HepG2 (cell line): Measurements from ENCODE around the gene FLYWCH1. TPM values are rescaled to one million over a fixed set of nuclear protein-coding genes. Genes with fewer than 3 reads are reported as not detected.

Source experiments
- ATM ChIP-seq: fragments of 450-650 bp; IDR thresholded peaks from 2 replicates; pipeline ENCODE4 v1.7.1; 2017; ENCODE audit warnings: mild to moderate bottlenecking, borderline replicate concordance
- CBFB ChIP-seq: sonication (generic); formaldehyde crosslinking; IDR thresholded peaks from 2 replicates; pipeline ENCODE4 v1.4.0; 2020; ENCODE audit warnings: missing genetic modification reagents
- DBP ChIP-seq: sonication (generic); formaldehyde crosslinking; IDR thresholded peaks from 2 replicates; pipeline ENCODE4 v1.4.0; 2020; ENCODE audit warnings: missing genetic modification reagents; ENCODE audit errors: not compliant biosample characterization
- HMGA1 ChIP-seq: sonication (generic); formaldehyde crosslinking; conservative IDR thresholded peaks from 2 replicates; pipeline ENCODE4 v1.4.0; 2020; ENCODE audit warnings: missing genetic modification reagents
- PHF21A ChIP-seq: sonication (generic); formaldehyde crosslinking; IDR thresholded peaks from 2 replicates; pipeline ENCODE4 v1.5.0; 2020; ENCODE audit warnings: mild to moderate bottlenecking, missing genetic modification reagents
- SIN3B ChIP-seq: fragments of 150-350 bp; IDR thresholded peaks from 2 replicates; pipeline ENCODE4 v1.6.1; 2014; ENCODE audit warnings: low read length
- SOX5 ChIP-seq: IDR thresholded peaks from 2 replicates; pipeline ENCODE4 v1.6.1; 2016; ENCODE audit warnings: borderline replicate concordance
- SYNCRIP ChIP-seq: fragments of 200-400 bp; formaldehyde crosslinking; IDR thresholded peaks from 2 replicates; pipeline ENCODE4 v1.6.1; 2018; ENCODE audit warnings: mild to moderate bottlenecking, low read depth, low read length; ENCODE audit not compliant: insufficient read depth
- YEATS4 ChIP-seq: sonication (generic); formaldehyde crosslinking; IDR thresholded peaks from 2 replicates; pipeline ENCODE4 v1.4.0; 2020; ENCODE audit warnings: missing genetic modification reagents, borderline replicate concordance
- ZBED4 ChIP-seq: sonication (generic); formaldehyde crosslinking; IDR thresholded peaks from 2 replicates; pipeline ENCODE4 v1.4.0; 2020; ENCODE audit warnings: missing genetic modification reagents, borderline replicate concordance
- ZBTB2 ChIP-seq: sonication (generic); formaldehyde crosslinking; IDR thresholded peaks from 2 replicates; pipeline ENCODE4 v1.8.0; 2022; ENCODE audit warnings: low read depth, missing genetic modification reagents
- ZNF615 ChIP-seq: sonication (generic); formaldehyde crosslinking; IDR thresholded peaks from 2 replicates; pipeline ENCODE4 v1.5.0; 2020; ENCODE audit warnings: mild to moderate bottlenecking, missing genetic modification reagents, borderline replicate concordance
- ZNF7 ChIP-seq: IDR thresholded peaks from 2 replicates; pipeline ENCODE4 v1.6.1; 2016; ENCODE audit warnings: missing biosample characterization, missing genetic modification reagents
- ZSCAN29 ChIP-seq: sonication (generic); formaldehyde crosslinking; conservative IDR thresholded peaks from 2 replicates; pipeline ENCODE4 v1.4.0; 2020; ENCODE audit warnings: mild to moderate bottlenecking, missing genetic modification reagents
- polyA plus RNA-seq, 8 experiments: library from polyadenylated mRNA; depleted of rRNA in 3 of 8; stranded (reverse) in 7 of 8; unstranded in 1 of 8; fragments of >200 nt; fragmentation: Illumina TruSeq in 4 of 8; extraction: Trizol in 4 of 8; gene quantifications; 2 replicates each; pipeline versions ENCODE4 v1.2.1 to v1.2.3, GENCODE V29; 2011 to 2016; ENCODE audit warnings: low read depth in 4 of 8, missing spikeins in 1 of 8, mixed read lengths in 1 of 8; ENCODE audit not compliant: insufficient read depth in 1 of 8
- total RNA-seq, 5 experiments: library from RNA; depleted of rRNA; stranded (reverse); fragments of >200 nt; fragmentation: Illumina TruSeq; extraction: Trizol; gene quantifications; 2 replicates each; pipeline ENCODE4 v1.2.3, GENCODE V29; 2016; ENCODE audit warnings: low read depth in 1 of 5
- TF ChIP-seq, protein P1 (sequence below): sonication (generic); formaldehyde crosslinking; IDR thresholded peaks from 2 replicates; pipeline ENCODE4 v1.4.0; 2020; ENCODE audit warnings: mild to moderate bottlenecking, missing genetic modification reagents
- TF ChIP-seq, protein P2 (sequence below): sonication (generic); formaldehyde crosslinking; IDR thresholded peaks from 2 replicates; pipeline ENCODE4 v1.8.0; 2022; ENCODE audit warnings: mild to moderate bottlenecking, missing genetic modification reagents, moderate library complexity

FLYWCH1 gene
- total and polyA plus RNA-seq, 2 of the 13 experiments (the other 11 are each of a cell fraction or from before 2014, with no cell fraction given), result 7.3 to 12.4 TPM

DNA sequence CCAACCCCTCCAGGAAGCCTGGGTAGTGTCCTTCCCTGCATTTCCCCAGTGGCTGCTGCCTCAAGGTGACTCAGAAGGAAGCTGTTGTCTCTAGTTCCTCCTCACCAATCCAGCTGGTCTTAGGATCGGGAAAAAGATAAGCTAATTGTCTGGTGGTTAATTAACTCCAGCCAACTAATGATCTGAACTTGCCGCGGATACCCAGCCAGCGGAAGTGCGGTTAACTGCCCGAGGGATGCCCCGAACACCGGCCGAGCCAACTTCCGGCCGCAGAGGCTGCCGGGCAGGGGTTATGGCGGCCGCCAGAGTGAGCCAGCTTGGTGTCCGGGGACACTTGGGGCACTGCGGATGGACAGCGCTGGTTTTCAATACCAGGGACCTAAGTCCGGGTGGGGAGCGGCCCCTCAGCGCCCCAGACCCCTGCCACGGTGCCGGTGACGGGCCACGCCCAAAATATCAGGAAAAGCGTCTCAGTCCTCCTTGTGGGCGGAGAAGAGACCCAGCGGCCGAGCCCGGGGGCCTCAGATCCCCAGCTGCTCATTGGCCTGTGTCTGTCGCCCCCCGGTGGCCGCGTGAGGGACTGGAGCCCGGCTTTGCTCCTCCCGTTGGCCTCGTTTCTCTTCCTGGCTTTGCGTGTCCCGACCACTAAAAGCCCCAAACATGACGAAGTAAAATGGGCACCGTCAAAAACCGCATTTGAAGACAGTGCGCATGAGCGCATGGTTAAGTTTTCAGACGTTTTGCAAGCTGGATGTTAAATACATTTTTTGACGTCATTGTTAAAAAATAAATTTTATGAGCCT lies 43.5 kb upstream of the FLYWCH1 start (continued):
- TF ChIP-seq HMGA1 (no peak), DBP (CRISPR knock-in tag) (no peak), ZSCAN29 (CRISPR knock-in tag) (no peak), ATM (no peak), ZBTB2 (peak; percentile 63), SIN3B (peak; percentile 76), CBFB (CRISPR knock-in tag) (peak; percentile 82; the same call in 1 of the 2 replicates), ZNF7 (CRISPR knock-in tag) (no peak), YEATS4 (peak; percentile 80; the same call in 1 of the 2 replicates), SYNCRIP (no peak), SOX5 (CRISPR knock-in tag) (0 out of 2 replicates have a peak, but pooled peaks have one; percentile 29), ZBED4 (CRISPR knock-in tag) (peak; percentile 86), ZNF615 (no peak), PHF21A (CRISPR knock-in tag) (peak; percentile 61)
- TF ChIP-seq, protein P1, sequence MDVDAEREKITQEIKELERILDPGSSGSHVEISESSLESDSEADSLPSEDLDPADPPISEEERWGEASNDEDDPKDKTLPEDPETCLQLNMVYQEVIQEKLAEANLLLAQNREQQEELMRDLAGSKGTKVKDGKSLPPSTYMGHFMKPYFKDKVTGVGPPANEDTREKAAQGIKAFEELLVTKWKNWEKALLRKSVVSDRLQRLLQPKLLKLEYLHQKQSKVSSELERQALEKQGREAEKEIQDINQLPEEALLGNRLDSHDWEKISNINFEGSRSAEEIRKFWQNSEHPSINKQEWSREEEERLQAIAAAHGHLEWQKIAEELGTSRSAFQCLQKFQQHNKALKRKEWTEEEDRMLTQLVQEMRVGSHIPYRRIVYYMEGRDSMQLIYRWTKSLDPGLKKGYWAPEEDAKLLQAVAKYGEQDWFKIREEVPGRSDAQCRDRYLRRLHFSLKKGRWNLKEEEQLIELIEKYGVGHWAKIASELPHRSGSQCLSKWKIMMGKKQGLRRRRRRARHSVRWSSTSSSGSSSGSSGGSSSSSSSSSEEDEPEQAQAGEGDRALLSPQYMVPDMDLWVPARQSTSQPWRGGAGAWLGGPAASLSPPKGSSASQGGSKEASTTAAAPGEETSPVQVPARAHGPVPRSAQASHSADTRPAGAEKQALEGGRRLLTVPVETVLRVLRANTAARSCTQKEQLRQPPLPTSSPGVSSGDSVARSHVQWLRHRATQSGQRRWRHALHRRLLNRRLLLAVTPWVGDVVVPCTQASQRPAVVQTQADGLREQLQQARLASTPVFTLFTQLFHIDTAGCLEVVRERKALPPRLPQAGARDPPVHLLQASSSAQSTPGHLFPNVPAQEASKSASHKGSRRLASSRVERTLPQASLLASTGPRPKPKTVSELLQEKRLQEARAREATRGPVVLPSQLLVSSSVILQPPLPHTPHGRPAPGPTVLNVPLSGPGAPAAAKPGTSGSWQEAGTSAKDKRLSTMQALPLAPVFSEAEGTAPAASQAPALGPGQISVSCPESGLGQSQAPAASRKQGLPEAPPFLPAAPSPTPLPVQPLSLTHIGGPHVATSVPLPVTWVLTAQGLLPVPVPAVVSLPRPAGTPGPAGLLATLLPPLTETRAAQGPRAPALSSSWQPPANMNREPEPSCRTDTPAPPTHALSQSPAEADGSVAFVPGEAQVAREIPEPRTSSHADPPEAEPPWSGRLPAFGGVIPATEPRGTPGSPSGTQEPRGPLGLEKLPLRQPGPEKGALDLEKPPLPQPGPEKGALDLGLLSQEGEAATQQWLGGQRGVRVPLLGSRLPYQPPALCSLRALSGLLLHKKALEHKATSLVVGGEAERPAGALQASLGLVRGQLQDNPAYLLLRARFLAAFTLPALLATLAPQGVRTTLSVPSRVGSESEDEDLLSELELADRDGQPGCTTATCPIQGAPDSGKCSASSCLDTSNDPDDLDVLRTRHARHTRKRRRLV (CRISPR knock-in tag), result peak; percentile 81
- TF ChIP-seq, protein P2, sequence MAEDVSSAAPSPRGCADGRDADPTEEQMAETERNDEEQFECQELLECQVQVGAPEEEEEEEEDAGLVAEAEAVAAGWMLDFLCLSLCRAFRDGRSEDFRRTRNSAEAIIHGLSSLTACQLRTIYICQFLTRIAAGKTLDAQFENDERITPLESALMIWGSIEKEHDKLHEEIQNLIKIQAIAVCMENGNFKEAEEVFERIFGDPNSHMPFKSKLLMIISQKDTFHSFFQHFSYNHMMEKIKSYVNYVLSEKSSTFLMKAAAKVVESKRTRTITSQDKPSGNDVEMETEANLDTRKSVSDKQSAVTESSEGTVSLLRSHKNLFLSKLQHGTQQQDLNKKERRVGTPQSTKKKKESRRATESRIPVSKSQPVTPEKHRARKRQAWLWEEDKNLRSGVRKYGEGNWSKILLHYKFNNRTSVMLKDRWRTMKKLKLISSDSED, result no peak
